ENCODE measurements around the gene COG5. TPM values are rescaled to one million over a fixed set of nuclear protein-coding genes. Genes with fewer than 3 reads are reported as not detected.

The COG5 gene
- total RNA-seq, 1 experiment from 2014 or later = 20.2 TPM

- Histone ChIP-seq H3K27ac (ENCODE audit: insufficient read length, low read depth, low read length) (no peak overlapping the region), H3K14ac (ENCODE audit: insufficient read depth, low read length) (no peak overlapping the region), H3K56ac (ENCODE audit: insufficient read length, low read depth, low read length) (no peak overlapping the region), H3K23ac (ENCODE audit: insufficient read length, low read depth, low read length) (no peak overlapping the region), H2BK15ac (ENCODE audit: low read depth, low read length) (no peak overlapping the region), H2BK12ac (ENCODE audit: insufficient read length, low read depth, low read length) (no peak overlapping the region), H3K27me3 (ENCODE audit: insufficient read depth, low read length) (no peaks in the 10 kb centered on the region), H3K4ac (ENCODE audit: low read depth, low read length) (no peak overlapping the region), H2BK20ac (ENCODE audit: low read depth, low read length, poor library complexity, severe bottlenecking) (no peak overlapping the region), H4K91ac (ENCODE audit: insufficient read length, low read depth, low read length) (no peak overlapping the region), H3K23me2 (ENCODE audit: insufficient read length, low read depth, low read length, poor library complexity, severe bottlenecking) (no peaks in the 10 kb centered on the region), H3K18ac (ENCODE audit: insufficient read length, low read depth, low read length) (no peak overlapping the region), H2AFZ (ENCODE audit: low read length) (no peak overlapping the region), H2BK5ac (ENCODE audit: insufficient read length, low read length) (no peak overlapping the region), H4K8ac (replicated peaks; ENCODE audit: insufficient read length, low read depth, low read length) (no peak overlapping the region), H3T11ph (ENCODE audit: low read length) (no peak overlapping the region), H3K79me1 (ENCODE audit: insufficient read depth, low read depth, low read length, poor library complexity, severe bottlenecking) (no peaks in the 10 kb centered on the region), H4K20me1 (ENCODE audit: control insufficient read depth, insufficient read depth, insufficient read length) (no peaks in the 10 kb centered on the region), H3K9me3 (ENCODE audit: control insufficient read depth, low read depth, low read length) (no peaks in the 10 kb centered on the region), H3K4me1 (ENCODE audit: insufficient read depth, low read length) (no peaks in the 10 kb centered on the region), H3K9ac (ENCODE audit: extremely low read depth, insufficient read length, low read length) (no peak overlapping the region), H3K4me2 (ENCODE audit: insufficient read depth, insufficient read length, low read length) (no peak overlapping the region), H3K79me2 (ENCODE audit: insufficient read depth, low read length) (no peaks in the 10 kb centered on the region), H2AK5ac (ENCODE audit: insufficient read length, low read length) (no peak overlapping the region), H2BK120ac (ENCODE audit: low read depth, low read length, poor library complexity, severe bottlenecking) (no peak overlapping the region), H4K5ac (ENCODE audit: insufficient read length, low read depth, low read length) (no peak overlapping the region)
- no CpG with 5 or more reads among the region's 3 CpGs for WGBS (ENCODE audit: extremely low coverage, insufficient read length, low lambda C conversion rate)
- Mint-ChIP-seq H3K4me1 (peaks cover 9 to 12% of the 10 kb centered on the region in 2 experiments), H3K27me3 (ENCODE audit: low read depth) (no peaks in the 10 kb centered on the region), H3K4me3 (no peak overlapping the region), H3K36me3 (ENCODE audit: insufficient read depth in 1 of 3, low read depth in 3 of 3) (no peaks in the 10 kb centered on the region), H3K9me3 (no peaks in the 10 kb centered on the region), H3K27ac (no peak overlapping the region)
- DNase-seq = no peak
- no peak for TF ChIP-seq CTCF (conservative IDR thresholded peaks at IDR 0.05)
These were observed 92.2 kb downstream of the COG5 start for GRCh38 chr7:107471292-107472070.

Measured in H9 (cell line).